ENCODE measurements around the gene GAL. TPM values are rescaled to one million over a fixed set of nuclear protein-coding genes. Genes with fewer than 3 reads are reported as not detected.

Gene GAL
- total and polyA plus RNA-seq, 2 of the 8 experiments (the other 6 are each of a cell fraction or from before 2014, with no cell fraction given), result 81.8 to 233 TPM

GRCh38 chr11:68661697-68662603 is 22.4 kb upstream of the GAL start (continued):
- TF ChIP-seq CHD7 (IDR thresholded peaks at IDR 0.05; ENCODE audit: insufficient replicate concordance, low read length) (no peak), TAF1 (IDR thresholded peaks at IDR 0.05; ENCODE audit: low read depth, low read length) (no peak), SUZ12 (IDR thresholded peaks at IDR 0.05; ENCODE audit: low read length) (no peak), MAX (IDR thresholded peaks at IDR 0.05) (no peak), SRF (IDR thresholded peaks at IDR 0.05; ENCODE audit: low read depth, low read length) (no peak), BACH1 (IDR thresholded peaks at IDR 0.05; ENCODE audit: low read length) (no peak), MAFK (IDR thresholded peaks at IDR 0.05; ENCODE audit: low read depth, low read length) (no peak), KDM1A (IDR thresholded peaks at IDR 0.05; ENCODE audit: borderline replicate concordance, low read length) (no peak), ZNF274 (IDR thresholded peaks at IDR 0.05; ENCODE audit: borderline replicate concordance, extremely low read depth, low read length) (no peak)
